Tibial artery (tissue), 4 donors: Measurements from ENCODE around the gene NFIX.
A peak's percentile ranks its signal among the peaks of the same experiment; 100 is the strongest.

Source experiments
- DNase-seq, 2 donors: peaks; one replicate each; pipeline ENCODE4 v3.0.0-alpha.2; 2019
- H3K27ac ChIP-seq, 2 donors: fragments of 200-600 bp; sonication (generic) in 1 of 2; 1 replicate in 1 of 2; 2 replicates in 1 of 2; pipeline ENCODE4 v1.5.1; 2018 to 2019; ENCODE audit warnings: mild to moderate bottlenecking in 1 of 2
- H3K27me3 ChIP-seq, 2 donors: fragments of 200-600 bp; sonication (generic) in 1 of 2; one replicate each; pipeline versions ENCODE4 v1.5.1 to v1.6.0; 2016 to 2019
- H3K36me3 ChIP-seq, 3 donors: fragments of 200-600 bp; sonication (generic) in 2 of 3; one replicate each; pipeline ENCODE4 v1.5.1; 2016 to 2019; ENCODE audit warnings: mild to moderate bottlenecking in 2 of 3
- H3K4me1 ChIP-seq, 4 donors: fragments of 200-600 bp; sonication (generic) in 2 of 4; 1 replicate in 3 of 4; 2 replicates in 1 of 4; pipeline ENCODE4 v1.5.1; 2016 to 2019
- H3K4me3 ChIP-seq, 2 donors: fragments of 200-600 bp; sonication (generic) in 1 of 2; 1 replicate in 1 of 2; 2 replicates in 1 of 2; pipeline ENCODE4 v1.5.1; 2018 to 2019; ENCODE audit warnings: mild to moderate bottlenecking in 2 of 2
- H3K9me3 ChIP-seq, 3 donors: fragments of 200-600 bp; sonication (generic) in 1 of 3; one replicate each; pipeline ENCODE4 v1.5.1; 2016 to 2019
- CTCF ChIP-seq, 2 experiments: fragments of 200-600 bp in 1 of 2; fragments of 450-650 bp in 1 of 2; IDR thresholded peaks; one replicate each; pipeline ENCODE4 v1.5.1; 2017 to 2019; ENCODE audit warnings: antibody characterized with exemption in 2 of 2, mild to moderate bottlenecking in 1 of 2, moderate library complexity in 1 of 2
- intact Hi-C: fragments of 100-400 bp; cut with DNase I; formaldehyde crosslinking; loops from one replicate; pipeline ENCODE4 v1.15.0; 2023; ENCODE audit warnings: low total_unique reads

The NFIX gene

GRCh38 chr19:13008926-13009787 is 13.9 kb downstream of the NFIX start:
- Histone ChIP-seq H3K27me3 (no peaks in the 10 kb centered on the region), H3K27ac (peak overlapping the region; percentile 88 to 99), H3K36me3 (peaks cover 0 to 5% (median 0%) of the 10 kb centered on the region in 3 donors), H3K4me1 (peaks cover 0 to 100% (median 90%) of the 10 kb centered on the region in 4 donors), H3K9me3 (no peaks in the 10 kb centered on the region), H3K4me3 (peak overlapping the region; percentile 13 to 16)
- no peak for DNase-seq
- no peak for TF ChIP-seq CTCF (IDR thresholded peaks at IDR 0.05)
- intact Hi-C loops = no loop called here

GRCh38 chr19:13010038-13010991 is 15.0 kb downstream of the NFIX start:
- DNase-seq = peak; percentile 83 to 96
- peaks cover 0 to 100% (median 90%) of the 10 kb centered on the region in 4 donors for H3K4me1 ChIP-seq
- intact Hi-C loops = no loop called here
- peak overlapping the region; percentile 16 to 24 for H3K4me3 ChIP-seq
- TF ChIP-seq CTCF (IDR thresholded peaks at IDR 0.05) = no peak
- peak overlapping the region; percentile 88 to 99 for H3K27ac ChIP-seq
- H3K27me3 ChIP-seq = no peaks in the 10 kb centered on the region
- no peaks in the 10 kb centered on the region for H3K9me3 ChIP-seq
- H3K36me3 ChIP-seq = peaks cover 0 to 5% (median 0%) of the 10 kb centered on the region in 3 donors

- Histone ChIP-seq H3K9me3 (no peaks in the 10 kb centered on the region), H3K36me3 (peaks cover 0 to 5% (median 0%) of the 10 kb centered on the region in 3 donors), H3K4me3 (no peak overlapping the region), H3K27ac (peak overlapping the region; percentile 88 to 99), H3K4me1 (peaks cover 0 to 100% (median 90%) of the 10 kb centered on the region in 4 donors), H3K27me3 (no peaks in the 10 kb centered on the region)
- TF ChIP-seq CTCF (IDR thresholded peaks at IDR 0.05) = no peak
- DNase-seq = no peak
- intact Hi-C loops = no loop called here
These were observed 15.8 kb downstream of the NFIX start for GRCh38 chr19:13010992-13011652.

GRCh38 chr19:13011653-13012389 is 16.5 kb downstream of the NFIX start:
- Histone ChIP-seq H3K9me3 (no peaks in the 10 kb centered on the region), H3K27ac (peak overlapping the region; percentile 88 to 99), H3K36me3 (peaks cover 0 to 5% (median 0%) of the 10 kb centered on the region in 3 donors), H3K27me3 (no peaks in the 10 kb centered on the region), H3K4me1 (peaks cover 0 to 100% (median 88%) of the 10 kb centered on the region in 4 donors), H3K4me3 (peak overlapping the region; percentile 44 to 54)
- DNase-seq = no peak
- no peak for TF ChIP-seq CTCF (IDR thresholded peaks at IDR 0.05)
- intact Hi-C loops = no loop called here

GRCh38 chr19:13012390-13012689 is 17.1 kb downstream of the NFIX start:
- intact Hi-C loops = no loop called here
- no peak for TF ChIP-seq CTCF (IDR thresholded peaks at IDR 0.05)
- peaks cover 0 to 100% (median 88%) of the 10 kb centered on the region in 4 donors for H3K4me1 ChIP-seq
- H3K9me3 ChIP-seq = no peaks in the 10 kb centered on the region
- H3K4me3 ChIP-seq = peak overlapping the region; percentile 44 to 54
- peaks cover 0 to 5% (median 0%) of the 10 kb centered on the region in 3 donors for H3K36me3 ChIP-seq
- no peak for DNase-seq
- H3K27me3 ChIP-seq = no peaks in the 10 kb centered on the region
- peak overlapping the region; percentile 88 to 99 for H3K27ac ChIP-seq
